ENCODE results near the gene ENTPD2. TPM values are rescaled to one million over a fixed set of nuclear protein-coding genes. Genes with fewer than 3 reads are reported as not detected.
A peak's percentile ranks its signal among the peaks of the same experiment; 100 is the strongest.

Gene ENTPD2
- total RNA-seq, 2 experiments from 2014 or later: 0.16 TPM; not detected in 1

- POLR2A ChIA-PET: interaction anchor here (1.7 to 2.1 kb wide), 2 partner anchors 28 to 41 kb away, joined by 4 read pairs; no protein-coding TSS in a partner anchor
- intact Hi-C loops (cut with micrococcal nuclease; ENCODE audit: unreplicated experiment): loop anchor here (2.0 kb wide), 2 partner anchors 142 to 238 kb away; partner anchors contain the start of genes TMEM141 and TRAF2
- Histone ChIP-seq H3K79me2 (ENCODE audit: insufficient read depth, low read depth, low read length) (no peaks in the 10 kb centered on the region), H3K9me3 (ENCODE audit: low read length) (no peaks in the 10 kb centered on the region), H3K4me3 (ENCODE audit: low read depth, low read length, poor library complexity, severe bottlenecking) (peak overlapping the region; percentile 65), H3K27ac (ENCODE audit: low read depth, low read length, poor library complexity, severe bottlenecking) (peak overlapping the region; percentile 8), H3K4me2 (ENCODE audit: low read length) (peak overlapping the region; percentile 84), H3K9me2 (ENCODE audit: insufficient read depth, low read length) (no peaks in the 10 kb centered on the region), H4K20me1 (ENCODE audit: insufficient read depth, low read length) (no peaks in the 10 kb centered on the region), H2AFZ (ENCODE audit: low read length) (peak overlapping the region; percentile 80; the same call in 1 of the 2 replicates), H3K36me3 (ENCODE audit: insufficient read depth, low read length) (no peaks in the 10 kb centered on the region), H3K4me1 (ENCODE audit: insufficient read depth, low read length, poor library complexity, severe bottlenecking) (peaks cover 46% of the 10 kb centered on the region)
- peak; percentile 77 for DNase-seq (ENCODE audit: low spot score)
- no TSS peak for BruUV-seq (replicated peaks)
- peak; percentile 62; the same call in 1 of the 2 replicates for TF ChIP-seq CTCF (conservative IDR thresholded peaks at IDR 0.05; ENCODE audit: low read length)
- TF ChIP-seq EZH2phosphoT487 (IDR thresholded peaks at IDR 0.05; ENCODE audit: borderline replicate concordance, low read depth, low read length): no peak
- CTCF ChIA-PET (ENCODE audit: unreplicated experiment): interaction anchor here (0.6 to 2.2 kb wide), 6 partner anchors 11 to 238 kb away, joined by 3 to 6 read pairs (median 3); partner anchors contain the start of gene TMEM141
Observed at GRCh38 chr9:137028263-137029057, 25.4 kb downstream of the ENTPD2 start.

DNA sequence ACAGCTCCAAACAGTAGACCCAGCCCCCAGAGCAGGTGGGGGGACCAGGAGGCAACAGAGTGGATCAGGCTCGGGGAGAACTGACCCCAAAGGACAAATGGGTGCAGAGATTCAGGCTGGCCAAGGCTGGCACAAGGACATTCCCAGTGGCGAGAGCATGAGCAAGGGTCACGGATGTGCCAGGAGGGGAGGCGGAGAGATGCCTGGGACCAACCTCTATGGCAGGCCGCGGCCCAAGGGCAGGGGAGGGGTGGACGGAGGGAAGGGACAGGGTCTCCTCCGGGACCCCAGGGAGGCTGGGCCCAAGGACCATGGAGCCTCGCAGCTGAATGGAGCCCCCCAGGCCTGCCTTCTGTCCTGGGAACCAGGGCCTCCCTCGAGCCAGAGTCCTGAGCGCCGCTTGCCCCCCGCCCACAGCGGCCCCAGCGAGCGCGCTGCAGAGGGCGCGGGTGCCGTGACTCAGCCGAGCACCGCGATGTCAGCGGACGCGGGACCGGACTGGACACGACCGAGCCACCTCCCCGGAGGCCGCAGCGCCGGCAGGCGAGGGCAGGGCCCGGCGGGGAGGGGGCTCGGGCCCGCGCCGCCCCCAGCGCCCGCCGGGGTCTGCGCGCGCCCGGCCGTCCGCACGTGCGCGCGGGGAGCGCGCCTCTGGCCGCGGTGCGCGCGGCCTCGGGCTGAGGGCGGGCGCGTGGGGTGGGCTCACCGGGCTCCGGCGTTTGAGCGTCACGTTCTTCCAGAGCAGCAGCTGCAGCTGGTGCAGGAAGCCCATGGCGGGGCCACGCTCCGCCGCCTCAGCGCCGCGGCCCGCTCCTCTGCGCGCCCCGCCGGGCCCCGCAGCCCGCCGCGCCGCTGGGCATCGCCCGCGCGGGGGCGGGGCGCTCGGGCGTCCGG lies 26.2 kb downstream of the ENTPD2 start, which contains the start of gene ABCA2:
ABCA2 (minus strand) TSS at position 869 of the 894 bp plus-strand sequence; CDS start at position 772, 97 bp downstream.
- no peaks in the 10 kb centered on the region for H3K9me3 ChIP-seq (ENCODE audit: low read length)
- peak within 1 kb of the TSS; percentile 65 for H3K4me3 ChIP-seq (ENCODE audit: low read depth, low read length, poor library complexity, severe bottlenecking)
- peak within 1 kb of the TSS; percentile 8 for H3K27ac ChIP-seq (ENCODE audit: low read depth, low read length, poor library complexity, severe bottlenecking)
- intact Hi-C loops (cut with micrococcal nuclease; ENCODE audit: unreplicated experiment): loop anchor here (2.0 kb wide), 2 partner anchors 141 to 237 kb away; partner anchors contain the start of genes TMEM141 and TRAF2
- no peak for DNase-seq (ENCODE audit: low spot score)
- H2AFZ ChIP-seq (ENCODE audit: low read length): peak within 1 kb of the TSS; percentile 80; the same call in 1 of the 2 replicates
- H3K9me2 ChIP-seq (ENCODE audit: insufficient read depth, low read length): no peaks in the 10 kb centered on the region
- no peaks in the 10 kb centered on the region for H4K20me1 ChIP-seq (ENCODE audit: insufficient read depth, low read length)
- no peak for TF ChIP-seq CTCF (conservative IDR thresholded peaks at IDR 0.05; ENCODE audit: low read length)
- no peak for TF ChIP-seq EZH2phosphoT487 (IDR thresholded peaks at IDR 0.05; ENCODE audit: borderline replicate concordance, low read depth, low read length)
- BruUV-seq (replicated peaks): no TSS peak
- H3K36me3 ChIP-seq (ENCODE audit: insufficient read depth, low read length): no peaks in the 10 kb centered on the region
- H3K4me1 ChIP-seq (ENCODE audit: insufficient read depth, low read length, poor library complexity, severe bottlenecking): peaks cover 45% of the 10 kb centered on the region
- H3K4me2 ChIP-seq (ENCODE audit: low read length): peak within 1 kb of the TSS; percentile 84
- ChIA-PET CTCF (ENCODE audit: unreplicated experiment) (no interaction called here), POLR2A (interaction anchor here (2.1 kb wide), 1 partner anchor 42 kb away, joined by 4 read pairs; no protein-coding TSS in a partner anchor)
- no peaks in the 10 kb centered on the region for H3K79me2 ChIP-seq (ENCODE audit: insufficient read depth, low read depth, low read length)

All from OCI-LY7 (cell line).